Heart right ventricle (tissue), 16 donors: ENCODE measurements around the gene CBFA2T3. TPM values are rescaled to one million over a fixed set of nuclear protein-coding genes. Genes with fewer than 3 reads are reported as not detected.

ENCODE experiments used
- ATAC-seq, 8 donors: fragments of 200-7000 bp; cut with Tn5 transposase; one replicate each; pipeline ENCODE4 v1.9.1; 2020; ENCODE audit warnings: mild to moderate bottlenecking in 8 of 8, moderate library complexity in 8 of 8, moderate number of reproducible peaks in 1 of 8
- DNase-seq, 2 donors: peaks; one replicate each; pipeline ENCODE4 v3.0.0-alpha.2; 2020
- H3K27ac ChIP-seq, 10 donors: fragments of 200-600 bp; sonication (generic) in 2 of 10; one replicate each; pipeline versions ENCODE4 v1.5.0 to v1.8.0; 2020 to 2022; ENCODE audit warnings: mild to moderate bottlenecking in 3 of 10
- H3K27me3 ChIP-seq, 7 donors: fragments of 200-600 bp; one replicate each; pipeline ENCODE4 v1.8.0; 2021 to 2022; ENCODE audit warnings: mild to moderate bottlenecking in 2 of 7
- H3K36me3 ChIP-seq, 9 donors: fragments of 200-600 bp; sonication (generic) in 1 of 9; one replicate each; pipeline versions ENCODE4 v1.5.0 to v1.8.0; 2020 to 2022; ENCODE audit warnings: mild to moderate bottlenecking in 2 of 9
- H3K4me1 ChIP-seq, 9 donors: fragments of 200-600 bp; sonication (generic) in 1 of 9; one replicate each; pipeline versions ENCODE4 v1.5.0 to v1.8.0; 2020 to 2022; ENCODE audit warnings: mild to moderate bottlenecking in 4 of 9
- H3K4me3 ChIP-seq, 10 donors: fragments of 200-600 bp; sonication (generic) in 2 of 10; one replicate each; pipeline versions ENCODE4 v1.5.0 to v1.8.0; 2020 to 2022; ENCODE audit warnings: mild to moderate bottlenecking in 7 of 10, moderate library complexity in 2 of 10
- H3K9me3 ChIP-seq, 11 donors: fragments of 200-600 bp in 10 of 11; sonication (generic) in 2 of 11; one replicate each; pipeline versions ENCODE4 v1.5.0 to v1.8.0; 2013 to 2022; ENCODE audit warnings: mild to moderate bottlenecking in 2 of 11, control low read depth in 1 of 11, moderate library complexity in 1 of 11
- WGBS, 2 donors: extraction: QIAGEN DNeasy Blood & Tissue Kit; methylation state at CpG; one replicate each; pipeline ENCODE4 v1.1.7; 2013; ENCODE audit warnings: inconsistent platforms in 1 of 2; 5-methylcytosine and 5-hydroxymethylcytosine counted together
- intact Hi-C, 10 donors: fragments of 100-400 bp; cut with DNase I; formaldehyde crosslinking; loops; one replicate each; pipeline versions ENCODE4 v1.11.1 to v1.14.2; 2022
- polyA plus RNA-seq, 2 donors: library from polyadenylated mRNA; stranded (reverse); fragments of 200-250 nt; gene quantifications; one replicate each; pipeline ENCODE4 v1.2.3, GENCODE V29; 2013
- total RNA-seq, 10 donors: library from RNA; stranded (reverse); fragmentation: NEBNext Ultra II Directional in 3 of 10; extraction: Animal tissue kit (Norgen Biotek cat#: 25700) in 3 of 10; gene quantifications; one replicate each; pipeline versions ENCODE4 v1.2.1 to v1.2.4, GENCODE V29; 2021 to 2023
- TF ChIP-seq, protein P1 (sequence below), 9 donors: fragments of 200-600 bp; sonication (generic) in 2 of 9; IDR thresholded peaks; one replicate each; pipeline versions ENCODE4 v1.5.0 to v1.8.0; 2021 to 2022; ENCODE audit warnings: antibody characterized with exemption in 9 of 9, mild to moderate bottlenecking in 5 of 9, moderate library complexity in 1 of 9
- donor health status: Arrhythmogenic right ventricular cardiomyopathy.
- donor health status: ischemic (EF 13 %, LVEDD 7.1; RV severe dilation, severe dysfunction).
- donor health status: healthy with polysubstance abuse.
- donor health status: DM: no; HTN: yes; CAD: no.
- donor health status: DM: no; HTN: no; CAD: no.
- donor health status: ischemic (EF 25% LVEDD 6.9; RV normal size, moderate dysfunction).
- donor health status: ischemic (EF 25% LVEDD 5.7; RV mildly dilated, moderate dysfunction).
- donor health status: healthy.
- donor health status: DM: yes; HTN: yes; CAD: no.
- donor health status: Ischemic cardiomyopathy.
- donor health status: ischemic (EF 35%, LVEDD 5.7; RV mildly dilated, moderate dysfunction).
- donor health status: nonischemic (EF 11% LVEDD 7.7; RV severe dilation, severe dysfunction).
- donor health status: DM: yes; HTN: yes; CAD: no.
- donor health status: PGD.
- donor health status: ischemic (EF 29% LVEDD 5.4; RV normal size, mild dysfunction).
- donor health status: nonischemic (EF 23%, LVEDD 6.1; RV moderate dilation, normal function).

The CBFA2T3 gene
- total and polyA plus RNA-seq, 12 donors: 3.1 to 17.6 (median 6.1) TPM

GRCh38 chr16:88830783-88831182 lies 146.2 kb downstream of the CBFA2T3 start:
- Histone ChIP-seq H3K36me3 (peaks cover 0 to 53% (median 0%) of the 10 kb centered on the region in 9 donors), H3K27me3 (no peaks in the 10 kb centered on the region), H3K4me1 (no peaks in the 10 kb centered on the region), H3K27ac (no peak overlapping the region), H3K4me3 (no peak overlapping the region), H3K9me3 (no peaks in the 10 kb centered on the region)
- intact Hi-C loops: no loop called here
- TF ChIP-seq, protein P1, sequence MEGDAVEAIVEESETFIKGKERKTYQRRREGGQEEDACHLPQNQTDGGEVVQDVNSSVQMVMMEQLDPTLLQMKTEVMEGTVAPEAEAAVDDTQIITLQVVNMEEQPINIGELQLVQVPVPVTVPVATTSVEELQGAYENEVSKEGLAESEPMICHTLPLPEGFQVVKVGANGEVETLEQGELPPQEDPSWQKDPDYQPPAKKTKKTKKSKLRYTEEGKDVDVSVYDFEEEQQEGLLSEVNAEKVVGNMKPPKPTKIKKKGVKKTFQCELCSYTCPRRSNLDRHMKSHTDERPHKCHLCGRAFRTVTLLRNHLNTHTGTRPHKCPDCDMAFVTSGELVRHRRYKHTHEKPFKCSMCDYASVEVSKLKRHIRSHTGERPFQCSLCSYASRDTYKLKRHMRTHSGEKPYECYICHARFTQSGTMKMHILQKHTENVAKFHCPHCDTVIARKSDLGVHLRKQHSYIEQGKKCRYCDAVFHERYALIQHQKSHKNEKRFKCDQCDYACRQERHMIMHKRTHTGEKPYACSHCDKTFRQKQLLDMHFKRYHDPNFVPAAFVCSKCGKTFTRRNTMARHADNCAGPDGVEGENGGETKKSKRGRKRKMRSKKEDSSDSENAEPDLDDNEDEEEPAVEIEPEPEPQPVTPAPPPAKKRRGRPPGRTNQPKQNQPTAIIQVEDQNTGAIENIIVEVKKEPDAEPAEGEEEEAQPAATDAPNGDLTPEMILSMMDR (IDR thresholded peaks at IDR 0.05): no peak
- DNase-seq (no peak), ATAC-seq (no peak)
- WGBS, 2 donors: 91 to 93% methylated on average over 14 of the region's 14 CpGs

GRCh38 chr16:88830258-88830657 lies 146.7 kb downstream of the CBFA2T3 start:
- peak; percentile 34 to 57 for DNase-seq
- WGBS, 2 donors: 63% methylated on average over 11 of the region's 11 CpGs
- intact Hi-C loops: no loop called here
- no peaks in the 10 kb centered on the region for H3K27me3 ChIP-seq
- TF ChIP-seq, protein P1 (IDR thresholded peaks at IDR 0.05): no peak
- H3K4me3 ChIP-seq: no peak overlapping the region
- no peaks in the 10 kb centered on the region for H3K4me1 ChIP-seq
- no peaks in the 10 kb centered on the region for H3K9me3 ChIP-seq
- H3K36me3 ChIP-seq: peaks cover 0 to 50% (median 0%) of the 10 kb centered on the region in 9 donors
- no peak overlapping the region for H3K27ac ChIP-seq
- ATAC-seq: peak in 7 of 8 donors; percentile 10 to 63 (median 36)

GRCh38 chr16:88828711-88829110 lies 148.3 kb downstream of the CBFA2T3 start:
- 92% methylated on average over 24 of the region's 24 CpGs for WGBS, 2 donors
- no peak for ATAC-seq
- intact Hi-C loops: loop anchor here in 1 of 10 donors (5.0 kb wide), 1 partner anchor 919 kb away; no protein-coding TSS in a partner anchor
- H3K4me3 ChIP-seq: no peak overlapping the region
- DNase-seq: no peak
- no peak overlapping the region for H3K27ac ChIP-seq
- peaks cover 0 to 51% (median 0%) of the 10 kb centered on the region in 9 donors for H3K36me3 ChIP-seq
- no peaks in the 10 kb centered on the region for H3K4me1 ChIP-seq
- TF ChIP-seq, protein P1 (IDR thresholded peaks at IDR 0.05): no peak
- H3K9me3 ChIP-seq: no peaks in the 10 kb centered on the region
- H3K27me3 ChIP-seq: no peaks in the 10 kb centered on the region

- Histone ChIP-seq H3K27me3 (no peaks in the 10 kb centered on the region), H3K4me1 (no peaks in the 10 kb centered on the region), H3K27ac (no peak overlapping the region), H3K4me3 (no peak overlapping the region), H3K36me3 (peaks cover 0 to 56% (median 0%) of the 10 kb centered on the region in 9 donors), H3K9me3 (no peaks in the 10 kb centered on the region)
- no peak for ATAC-seq
- DNase-seq: no peak
- 93 to 94% methylated on average over 21 of the region's 21 CpGs for WGBS, 2 donors
- TF ChIP-seq, protein P1 (IDR thresholded peaks at IDR 0.05): no peak
- intact Hi-C loops: loop anchor here in 1 of 10 donors (5.0 kb wide), 1 partner anchor 920 kb away; no protein-coding TSS in a partner anchor
Observed at GRCh38 chr16:88827727-88828126, 149.3 kb downstream of the CBFA2T3 start.
